Measurements from ENCODE around the gene SNED1.

The SNED1 gene

GRCh38 chr2:241133436-241133820, 135.0 kb downstream of the SNED1 start:
- DNase-seq = no peak

- no peak for DNase-seq
These were observed 136.3 kb downstream of the SNED1 start for GRCh38 chr2:241134711-241135110.

GRCh38 chr2:241135737-241136136, 137.3 kb downstream of the SNED1 start:
- DNase-seq = no peak

- no peak for DNase-seq
These were observed 137.8 kb downstream of the SNED1 start for GRCh38 chr2:241136191-241136590.

DNA sequence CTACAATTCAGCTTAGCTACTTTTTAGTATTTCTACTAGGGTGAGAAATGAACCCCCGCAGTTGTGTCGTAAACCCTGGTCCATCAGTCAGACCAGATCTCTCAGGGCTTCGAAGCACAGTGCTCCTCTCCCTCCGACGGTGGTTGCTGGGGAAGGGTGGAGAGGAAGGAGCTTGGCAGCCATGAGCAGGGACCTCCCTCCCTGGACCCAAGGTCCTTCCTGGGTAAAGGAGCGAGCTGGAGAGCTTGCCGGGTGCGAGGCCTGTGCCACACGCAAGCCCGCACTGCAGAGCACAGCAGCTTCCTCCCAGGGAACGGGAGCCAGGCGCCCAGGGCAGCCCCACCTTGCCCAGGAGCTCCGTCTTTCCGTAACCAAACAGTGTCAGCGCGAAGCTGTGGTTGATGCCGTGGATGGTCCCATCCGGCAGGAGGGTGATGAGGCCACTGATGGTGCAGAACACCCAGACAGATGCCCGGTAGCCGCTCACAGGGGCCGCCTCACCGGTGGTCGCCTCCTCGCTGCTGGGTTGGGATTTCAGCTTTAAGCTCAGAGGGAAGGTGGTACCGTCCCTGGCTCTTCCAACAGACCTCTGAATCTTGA, 138.3 kb downstream of the SNED1 start:
- DNase-seq = no peak

DNA sequence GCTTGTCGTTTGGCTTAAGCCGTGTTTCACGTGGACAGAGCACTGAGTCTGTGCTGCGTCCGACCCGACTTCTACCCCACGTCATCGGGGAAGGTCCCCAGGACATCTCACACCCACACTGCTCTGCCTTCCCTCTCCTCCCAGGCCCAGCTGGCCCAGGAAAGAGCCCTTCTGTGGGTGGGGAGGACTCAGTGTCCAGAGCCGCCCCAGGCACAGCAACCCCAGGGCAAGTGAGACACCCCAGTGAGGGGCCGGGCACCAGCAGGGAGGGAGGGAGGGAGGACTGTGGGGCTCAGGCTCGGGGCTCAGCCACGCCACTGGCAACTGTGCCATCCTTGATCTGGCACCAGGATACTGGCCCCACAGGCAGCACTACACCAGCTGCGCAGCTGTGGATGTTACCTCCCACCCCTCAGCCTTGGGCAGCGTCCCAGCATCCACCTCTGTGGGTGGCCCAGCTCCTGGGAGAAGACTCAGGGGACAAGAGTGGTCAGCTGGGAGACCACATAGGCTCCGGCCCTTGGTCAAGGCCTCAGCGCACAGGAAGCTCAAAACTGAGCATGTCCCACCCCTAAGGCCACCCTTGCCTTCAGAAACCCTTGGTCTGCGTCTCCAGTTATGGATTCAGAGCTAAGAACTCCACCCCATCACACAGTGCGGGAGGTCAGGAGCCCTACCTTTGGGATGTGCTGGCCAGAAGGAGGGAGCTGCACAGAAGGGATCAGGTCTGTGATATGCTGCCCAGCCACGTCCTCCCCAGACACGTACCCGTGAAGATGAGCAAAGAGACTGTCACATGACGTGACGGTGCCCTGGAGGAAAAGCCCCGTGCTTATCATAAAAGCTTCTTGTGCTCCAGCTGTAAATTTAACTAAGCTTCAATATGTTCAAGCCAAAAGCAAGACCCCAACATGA, 139.1 kb downstream of the SNED1 start:
- DNase-seq = no peak

DNA sequence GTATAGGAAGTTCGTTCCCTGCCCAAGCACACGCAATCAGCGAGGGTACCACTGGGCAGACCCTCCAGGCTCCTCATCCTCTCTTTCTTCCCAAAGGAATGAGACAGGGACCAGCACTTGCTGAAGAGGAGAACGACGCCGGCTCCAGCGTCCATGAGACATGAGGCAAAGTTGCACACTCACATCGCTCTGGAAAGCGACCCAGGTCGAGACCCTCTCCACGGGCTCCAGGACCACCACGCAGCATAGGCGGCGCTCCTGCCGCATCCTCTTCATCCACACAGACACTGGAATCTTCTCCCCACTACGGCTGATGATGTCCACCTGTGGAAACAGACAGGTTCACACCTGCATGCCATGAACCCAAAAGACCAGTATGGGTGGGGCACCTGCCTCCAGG, 140.1 kb downstream of the SNED1 start:
- DNase-seq = no peak

GRCh38 chr2:241139531-241140444, 141.4 kb downstream of the SNED1 start:
- no peak for DNase-seq

GRCh38 chr2:241140445-241140840, 142.0 kb downstream of the SNED1 start:
- no peak for DNase-seq

- DNase-seq = no peak
These were observed 142.9 kb downstream of the SNED1 start for GRCh38 chr2:241141214-241141770.

DNA sequence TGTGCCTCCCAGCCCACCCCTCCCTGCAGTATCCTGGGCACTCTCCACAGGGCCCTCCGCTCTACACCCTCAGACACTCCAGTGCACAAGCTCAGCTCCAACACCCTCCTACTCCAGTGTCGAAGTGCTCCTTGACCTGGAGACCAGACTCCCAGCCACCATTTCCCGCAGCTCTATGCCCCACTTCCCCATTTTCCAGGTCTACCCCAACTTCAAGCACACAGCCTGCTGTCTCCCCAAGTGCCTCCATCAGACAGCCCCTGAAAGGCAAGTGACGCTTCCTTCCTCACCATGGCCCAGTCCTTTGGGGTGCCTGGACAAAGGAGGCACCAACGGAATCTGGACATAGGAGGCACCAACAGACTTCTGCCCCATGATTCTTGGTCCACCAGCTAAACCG, 143.6 kb downstream of the SNED1 start:
- DNase-seq = no peak

DNA sequence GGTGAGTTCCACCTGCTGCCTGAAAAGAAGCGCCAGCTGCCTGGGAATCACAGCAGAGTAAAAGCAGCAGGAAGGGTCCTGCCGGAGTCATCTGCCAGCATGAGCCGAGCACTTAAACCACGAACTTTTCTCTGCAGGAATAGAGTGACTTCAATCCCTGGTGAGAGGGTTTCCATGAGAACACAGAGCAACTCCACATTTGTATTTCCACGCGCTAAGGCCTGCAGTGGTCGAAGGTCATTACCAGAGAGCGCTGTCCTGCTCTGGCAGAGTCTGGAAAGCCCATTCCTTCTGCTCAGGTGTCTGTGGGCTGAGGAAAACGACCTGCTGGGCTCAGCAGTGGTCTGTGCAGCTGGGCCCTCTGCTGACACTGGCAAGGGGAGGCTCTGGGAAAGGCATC, 144.2 kb downstream of the SNED1 start:
- DNase-seq = no peak

Measured in NCI-H2029 (cell line).